Hepatocyte (in vitro differentiated cells): ENCODE data around the gene TMEM14A.

ENCODE experiments used
- EZH2 ChIP-seq: fragments of 200-600 bp; sonication (generic); IDR thresholded peaks from 2 replicates; pipeline ENCODE4 v1.6.1; 2016; ENCODE audit warnings: antibody characterized with exemption, mild to moderate bottlenecking, borderline replicate concordance
- EZH2phosphoT487 ChIP-seq: fragments of 200-600 bp; sonication (generic); IDR thresholded peaks from one replicate; pipeline ENCODE4 v1.6.1; 2018; ENCODE audit warnings: antibody characterized with exemption, mild to moderate bottlenecking, low read depth, moderate library complexity; ENCODE audit not compliant: unreplicated experiment, severe bottlenecking
- TF ChIP-seq, protein P1 (sequence below): fragments of 200-600 bp; sonication (generic); IDR thresholded peaks from 2 replicates; pipeline ENCODE4 v1.5.1; 2016; ENCODE audit warnings: antibody characterized with exemption, mild to moderate bottlenecking; ENCODE audit not compliant: poor library complexity

DNA sequence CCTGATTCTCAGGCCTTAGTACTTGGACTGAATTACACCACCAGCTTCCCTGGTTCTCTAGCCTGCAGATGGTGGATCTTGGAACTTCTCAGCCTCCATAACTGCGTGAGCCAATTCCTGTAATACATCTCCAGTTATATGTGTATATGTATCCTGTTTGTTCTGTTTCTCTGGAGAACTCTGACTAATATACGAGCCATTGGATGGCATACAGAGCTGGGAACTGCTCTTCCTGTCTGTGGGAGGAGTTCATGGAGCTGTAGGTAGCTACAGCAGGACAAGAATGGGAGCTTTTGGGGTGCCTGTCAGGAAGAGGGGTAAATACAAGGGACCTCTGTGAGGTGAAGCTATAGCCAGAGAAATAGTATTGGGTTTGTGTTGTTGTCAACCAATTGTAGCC, 41.2 kb downstream of the TMEM14A start:
- TF ChIP-seq, protein P1, sequence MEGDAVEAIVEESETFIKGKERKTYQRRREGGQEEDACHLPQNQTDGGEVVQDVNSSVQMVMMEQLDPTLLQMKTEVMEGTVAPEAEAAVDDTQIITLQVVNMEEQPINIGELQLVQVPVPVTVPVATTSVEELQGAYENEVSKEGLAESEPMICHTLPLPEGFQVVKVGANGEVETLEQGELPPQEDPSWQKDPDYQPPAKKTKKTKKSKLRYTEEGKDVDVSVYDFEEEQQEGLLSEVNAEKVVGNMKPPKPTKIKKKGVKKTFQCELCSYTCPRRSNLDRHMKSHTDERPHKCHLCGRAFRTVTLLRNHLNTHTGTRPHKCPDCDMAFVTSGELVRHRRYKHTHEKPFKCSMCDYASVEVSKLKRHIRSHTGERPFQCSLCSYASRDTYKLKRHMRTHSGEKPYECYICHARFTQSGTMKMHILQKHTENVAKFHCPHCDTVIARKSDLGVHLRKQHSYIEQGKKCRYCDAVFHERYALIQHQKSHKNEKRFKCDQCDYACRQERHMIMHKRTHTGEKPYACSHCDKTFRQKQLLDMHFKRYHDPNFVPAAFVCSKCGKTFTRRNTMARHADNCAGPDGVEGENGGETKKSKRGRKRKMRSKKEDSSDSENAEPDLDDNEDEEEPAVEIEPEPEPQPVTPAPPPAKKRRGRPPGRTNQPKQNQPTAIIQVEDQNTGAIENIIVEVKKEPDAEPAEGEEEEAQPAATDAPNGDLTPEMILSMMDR: no peak
- TF ChIP-seq EZH2 (no peak), EZH2phosphoT487 (no peak)
